ENCODE measurements around the gene BTNL8.

Gene BTNL8

GRCh38 chr5:180974612-180975315 is 75.8 kb downstream of the BTNL8 start:
- no peak for DNase-seq

GRCh38 chr5:180975338-180975737 is 76.4 kb downstream of the BTNL8 start:
- no peak for DNase-seq

GRCh38 chr5:180976518-180976917 is 77.6 kb downstream of the BTNL8 start:
- DNase-seq = no peak

GRCh38 chr5:180977852-180978251 is 78.9 kb downstream of the BTNL8 start:
- no peak for DNase-seq

DNA sequence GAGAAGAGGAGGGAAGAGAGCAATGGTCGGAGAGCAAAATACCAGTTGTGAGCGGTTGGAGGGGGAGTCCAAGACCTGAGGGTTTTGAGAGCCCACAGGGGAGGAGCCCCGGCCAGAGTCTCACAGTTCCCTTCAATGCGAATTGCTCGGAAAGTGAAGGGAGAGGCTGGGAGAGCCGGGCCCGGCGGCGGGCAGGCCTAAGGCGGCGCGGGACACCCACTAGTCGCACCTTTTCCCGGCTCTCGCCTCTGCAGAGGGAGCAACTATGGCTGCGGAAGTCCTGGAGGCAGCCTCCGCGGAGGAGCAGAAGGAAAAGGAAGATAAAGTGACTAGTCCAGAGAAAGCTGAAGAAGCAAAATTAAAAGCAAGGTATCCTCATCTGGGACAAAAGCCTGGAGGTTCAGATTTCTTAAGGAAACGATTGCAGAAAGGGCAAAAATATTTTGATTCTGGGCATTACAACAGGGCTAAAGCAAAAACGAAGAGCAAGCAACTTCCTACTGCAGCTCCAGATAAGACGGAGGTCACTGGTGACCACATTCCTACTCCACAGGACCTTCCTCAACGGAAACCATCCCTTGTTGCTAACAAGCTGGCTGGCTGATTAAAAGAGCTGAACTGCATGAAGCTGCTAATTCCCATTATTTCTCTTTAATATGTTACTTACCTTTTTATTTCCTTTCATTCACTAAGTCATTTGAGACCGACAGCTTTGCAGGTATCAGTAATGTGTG is 83.2 kb downstream of the BTNL8 start:
- no peak for DNase-seq

DNA sequence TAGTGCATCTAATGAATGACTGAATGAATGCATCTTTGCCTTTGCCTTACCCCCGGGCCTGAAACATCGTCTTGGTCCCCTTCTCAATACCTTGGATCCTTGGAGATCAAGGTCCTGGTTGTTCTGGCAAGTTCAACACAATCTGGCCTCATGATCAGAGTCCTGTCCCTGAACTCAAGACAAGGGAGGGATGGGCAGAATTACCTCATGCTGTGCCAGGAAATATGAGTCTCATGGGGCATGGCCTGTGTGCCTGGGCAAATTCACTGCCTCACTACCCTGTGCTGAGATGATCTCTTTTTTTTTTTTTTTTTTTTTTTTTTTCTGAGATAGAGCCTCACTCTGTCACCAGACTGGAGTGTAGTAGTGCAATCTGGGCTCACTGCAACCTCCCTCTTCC is 89.1 kb downstream of the BTNL8 start:
- no peak for DNase-seq

- no peak for DNase-seq
Observed at GRCh38 chr5:180988592-180988991, 89.6 kb downstream of the BTNL8 start, which contains the start of gene BTNL3. Gene BTNL3, plus strand, starts transcription at chr5:180988846. Its CDS starts 183 bp downstream, at chr5:180989029.

DNA sequence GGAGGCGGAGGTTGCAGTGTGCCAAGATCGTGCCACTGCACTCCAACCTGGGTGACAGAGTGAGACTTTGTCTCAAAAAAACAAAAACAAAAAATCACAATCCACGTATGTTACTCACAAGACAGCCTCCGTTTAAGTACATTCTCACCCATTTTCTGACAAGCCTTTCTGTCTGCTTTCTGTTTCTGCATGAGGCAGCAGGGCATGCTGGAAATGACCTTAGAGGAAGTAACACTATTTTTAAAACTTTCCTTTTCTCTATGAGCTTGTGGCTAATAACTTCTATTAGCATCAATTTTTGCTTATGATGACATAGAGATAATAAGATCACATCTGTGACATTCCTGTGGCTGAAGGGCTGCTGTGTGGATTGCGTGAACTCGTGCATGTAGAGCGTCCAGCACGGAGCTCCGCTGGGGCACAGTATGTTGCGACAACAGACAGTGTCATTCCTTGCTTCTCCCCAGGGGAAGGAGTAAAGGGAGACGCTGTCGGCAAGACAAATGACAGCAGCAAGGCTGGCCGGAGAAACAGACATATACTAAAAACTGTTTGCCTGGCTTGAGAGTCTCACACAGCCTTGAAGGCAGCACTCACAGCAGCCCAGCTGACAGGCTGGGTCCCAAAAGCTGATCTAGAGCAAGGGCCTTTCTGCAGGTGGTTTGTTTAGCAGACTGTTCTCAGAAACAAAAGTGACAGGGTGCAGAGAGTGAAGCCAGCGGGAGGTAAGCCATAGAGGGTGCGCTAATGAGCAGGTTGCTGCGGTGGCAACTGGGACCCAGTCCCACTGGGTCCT is 91.3 kb downstream of the BTNL8 start:
- DNase-seq = no peak

DNA sequence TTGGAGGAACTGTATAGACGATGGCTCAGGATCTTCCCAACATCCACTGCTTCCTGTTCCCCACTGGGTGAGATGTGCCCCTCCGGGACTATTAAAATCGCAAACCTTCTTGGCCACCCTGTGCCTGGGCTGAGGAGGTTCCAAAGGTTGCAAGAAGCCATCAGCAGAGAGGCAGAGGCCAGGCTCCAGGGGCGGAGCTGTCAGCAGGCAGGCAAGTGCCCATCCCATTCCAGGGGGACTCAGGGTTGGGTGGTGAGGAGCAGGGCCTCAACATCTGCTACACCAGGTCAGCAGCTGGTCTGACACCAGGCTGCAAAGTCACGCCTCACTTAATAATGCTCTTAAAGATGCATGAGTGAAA is 91.9 kb downstream of the BTNL8 start:
- DNase-seq = no peak
